Measurements from ENCODE around the gene RHBDL1. TPM values are rescaled to one million over a fixed set of nuclear protein-coding genes. Genes with fewer than 3 reads are reported as not detected.

Gene RHBDL1
- total RNA-seq, 2 experiments from 2014 or later, result 0.79 to 0.89 TPM

GRCh38 chr16:692356-693108, 17.1 kb downstream of the RHBDL1 start:
- ChIA-PET CTCF (interaction anchor here (1.0 kb wide), 1 partner anchor 20 kb away, joined by 3 read pairs; no protein-coding TSS in a partner anchor), POLR2A (interaction anchor here (0.8 to 1.5 kb wide), 4 partner anchors 8 to 33 kb away, joined by 3 to 5 read pairs (median 4); partner anchors contain the start of genes CCDC78 and JMJD8)
- TF ChIP-seq CTCF (IDR thresholded peaks at IDR 0.05), result no peak
- Mint-ChIP-seq H3K4me3 (no peak overlapping the region), H3K27ac (no peak overlapping the region), H3K27me3 (peaks cover 4% of the 10 kb centered on the region), H3K4me1 (ENCODE audit: low read depth) (peaks cover 31% of the 10 kb centered on the region), H3K9me3 (no peaks in the 10 kb centered on the region), H3K36me3 (ENCODE audit: low read depth) (no peaks in the 10 kb centered on the region)
- DNase-seq (no peak), ATAC-seq (no peak)
- intact Hi-C loops (cut with micrococcal nuclease), result no loop called here

- H3K27ac Mint-ChIP-seq, result no peak overlapping the region
- intact Hi-C loops (cut with micrococcal nuclease), result no loop called here
- H3K27me3 Mint-ChIP-seq, result peaks cover 4% of the 10 kb centered on the region
- no peak for TF ChIP-seq CTCF (IDR thresholded peaks at IDR 0.05)
- H3K36me3 Mint-ChIP-seq (ENCODE audit: low read depth), result no peaks in the 10 kb centered on the region
- ATAC-seq (no peak), DNase-seq (no peak)
- POLR2A ChIA-PET, result interaction anchor here (0.8 to 1.5 kb wide), 3 partner anchors 9 to 33 kb away, joined by 3 to 5 read pairs (median 4); partner anchors contain the start of genes CCDC78 and JMJD8
- peak overlapping the region; percentile 24 for H3K4me3 Mint-ChIP-seq
- peaks cover 31% of the 10 kb centered on the region for H3K4me1 Mint-ChIP-seq (ENCODE audit: low read depth)
- CTCF ChIA-PET, result interaction anchor here (1.0 kb wide), 1 partner anchor 19 kb away, joined by 3 read pairs; no protein-coding TSS in a partner anchor
- H3K9me3 Mint-ChIP-seq, result no peaks in the 10 kb centered on the region
Observed at GRCh38 chr16:693364-693763, 17.9 kb downstream of the RHBDL1 start.

GRCh38 chr16:693766-694165, 18.3 kb downstream of the RHBDL1 start:
- DNase-seq (no peak), ATAC-seq (no peak)
- TF ChIP-seq CTCF (IDR thresholded peaks at IDR 0.05), result no peak
- H3K27ac Mint-ChIP-seq, result no peak overlapping the region
- no peaks in the 10 kb centered on the region for H3K9me3 Mint-ChIP-seq
- CTCF ChIA-PET, result no interaction called here
- intact Hi-C loops (cut with micrococcal nuclease), result no loop called here
- H3K27me3 Mint-ChIP-seq, result peaks cover 4% of the 10 kb centered on the region
- peak overlapping the region; percentile 24 for H3K4me3 Mint-ChIP-seq
- peaks cover 28% of the 10 kb centered on the region for H3K4me1 Mint-ChIP-seq (ENCODE audit: low read depth)
- POLR2A ChIA-PET, result interaction anchor here (0.8 to 1.5 kb wide), 3 partner anchors 9 to 32 kb away, joined by 3 to 5 read pairs (median 4); partner anchors contain the start of genes CCDC78 and JMJD8
- no peaks in the 10 kb centered on the region for H3K36me3 Mint-ChIP-seq (ENCODE audit: low read depth)

GRCh38 chr16:694187-694862, 18.9 kb downstream of the RHBDL1 start:
- no peak for ATAC-seq
- ChIA-PET CTCF (no interaction called here), POLR2A (interaction anchor here (1.7 to 2.9 kb wide), 3 partner anchors 10 to 22 kb away, joined by 8 to 11 read pairs (median 11); partner anchors contain the start of genes JMJD8 and STUB1)
- DNase-seq, result peak; percentile 24
- intact Hi-C loops (cut with micrococcal nuclease), result no loop called here
- Mint-ChIP-seq H3K4me3 (peak overlapping the region; percentile 68), H3K4me1 (ENCODE audit: low read depth) (peaks cover 23% of the 10 kb centered on the region), H3K9me3 (no peaks in the 10 kb centered on the region), H3K27me3 (peaks cover 4% of the 10 kb centered on the region), H3K36me3 (ENCODE audit: low read depth) (no peaks in the 10 kb centered on the region), H3K27ac (no peak overlapping the region)
- no peak for TF ChIP-seq CTCF (IDR thresholded peaks at IDR 0.05)

Measured in activated CD8-positive, alpha-beta T cell treated with anti-CD3 and anti-CD28 coated beads for 36 hours (primary cell).